ENCODE measurements around the gene OSCP1. TPM values are rescaled to one million over a fixed set of nuclear protein-coding genes. Genes with fewer than 3 reads are reported as not detected.
A peak's percentile ranks its signal among the peaks of the same experiment; 100 is the strongest.

OSCP1 gene
- total and polyA plus RNA-seq, 10 donors = 0.70 to 3.3 (median 1.4) TPM

GRCh38 chr1:36369061-36369861 lies 81.0 kb downstream of the OSCP1 start:
- H3K27me3 ChIP-seq (replicated peaks in 1 of 7) = no peaks in the 10 kb centered on the region
- WGBS, 5 donors = 49 to 71% (median 59%) methylated on average over 5 to 7 of the region's 7 CpGs
- peaks cover 0 to 34% (median 2%) of the 10 kb centered on the region in 6 donors for H3K36me3 ChIP-seq
- TF ChIP-seq POLR2A (IDR thresholded peaks at IDR 0.05) (no peak), POLR2AphosphoS5 (IDR thresholded peaks at IDR 0.05) (peak; percentile 8 to 61 (median 31)), CTCF (IDR thresholded peaks at IDR 0.05 in 8 of 11, conservative IDR thresholded peaks at IDR 0.05 in 3 of 11) (peak; percentile 88 to 98 (median 95))
- no peaks in the 10 kb centered on the region for H3K9me3 ChIP-seq
- peak; percentile 92 for DNase-seq
- peak overlapping the region in 1 of 8 donors; percentile 1 for H3K4me3 ChIP-seq
- H3K27ac ChIP-seq = peak overlapping the region in 7 of 8 donors; percentile 42 to 97 (median 62)
- intact Hi-C loops (cut with DNase I; ENCODE audit: low total_unique reads) = no loop called here
- peaks cover 59 to 100% (median 93%) of the 10 kb centered on the region in 6 donors for H3K4me1 ChIP-seq

Small RNAs within 50 kb of the gene (small RNA-seq; reads per million reads assigned to genes)
- 0 reads per million in 4 donors for gene RNU4-27P
- gene SNORA63C = 0.07 to 0.45 (median 0.22) reads per million in 4 donors

Other genes starting within 250 kb of the OSCP1 start
- gene THRAP3, start 226.0 kb downstream of the OSCP1 start, total RNA-seq = 100 to 1,000 TPM in 1 of 7 donors, 10 to 100 TPM in 6; 72.8 to 109 (median 95.4) TPM
- gene THRAP3, start 226.0 kb downstream of the OSCP1 start, polyA plus RNA-seq = 10 to 100 TPM; 21.2 to 33.0 (median 27.0) TPM
- 1 to 10 TPM; 1.7 to 9.4 (median 7.2) TPM for gene SH3D21, start 144.1 kb downstream of the OSCP1 start, total RNA-seq
- gene SH3D21, start 144.1 kb downstream of the OSCP1 start, polyA plus RNA-seq = 1 to 10 TPM; 1.7 to 5.1 (median 1.9) TPM
- 10 to 100 TPM; 31.1 to 77.4 (median 43.7) TPM for gene EVA1B, start 126.8 kb downstream of the OSCP1 start, total RNA-seq
- gene EVA1B, start 126.8 kb downstream of the OSCP1 start, polyA plus RNA-seq = 10 to 100 TPM; 17.2 to 45.1 (median 37.4) TPM
- gene STK40, start 64.5 kb downstream of the OSCP1 start, total RNA-seq = 10 to 100 TPM; 43.3 to 79.2 (median 55.3) TPM
- gene STK40, start 64.5 kb downstream of the OSCP1 start, polyA plus RNA-seq = 10 to 100 TPM; 13.7 to 37.4 (median 14.8) TPM
- 10 to 100 TPM; 42.9 to 62.2 (median 49.0) TPM for gene LSM10, start 52.5 kb downstream of the OSCP1 start, total RNA-seq
- 10 to 100 TPM; 65.1 to 87.6 (median 86.6) TPM for gene LSM10, start 52.5 kb downstream of the OSCP1 start, polyA plus RNA-seq
- gene MRPS15, start 13.9 kb upstream of the OSCP1 start, total RNA-seq = 10 to 100 TPM; 31.2 to 57.8 (median 38.0) TPM
- gene MRPS15, start 13.9 kb upstream of the OSCP1 start, polyA plus RNA-seq = 10 to 100 TPM; 75.8 to 94.3 (median 91.3) TPM
- 100 to 1,000 TPM; 200 to 795 (median 433) TPM for gene CSF3R, start 32.5 kb upstream of the OSCP1 start, total RNA-seq
- gene CSF3R, start 32.5 kb upstream of the OSCP1 start, polyA plus RNA-seq = 10 to 100 TPM in 2 of 3 donors, 1 to 10 TPM in 1; 8.9 to 73.8 (median 52.7) TPM